ENCODE results near the gene PCDH12. TPM values are rescaled to one million over a fixed set of nuclear protein-coding genes. Genes with fewer than 3 reads are reported as not detected.

The PCDH12 gene
- total and polyA plus RNA-seq, 2 experiments from 2014 or later: 0.42 to 4.5 TPM

DNA sequence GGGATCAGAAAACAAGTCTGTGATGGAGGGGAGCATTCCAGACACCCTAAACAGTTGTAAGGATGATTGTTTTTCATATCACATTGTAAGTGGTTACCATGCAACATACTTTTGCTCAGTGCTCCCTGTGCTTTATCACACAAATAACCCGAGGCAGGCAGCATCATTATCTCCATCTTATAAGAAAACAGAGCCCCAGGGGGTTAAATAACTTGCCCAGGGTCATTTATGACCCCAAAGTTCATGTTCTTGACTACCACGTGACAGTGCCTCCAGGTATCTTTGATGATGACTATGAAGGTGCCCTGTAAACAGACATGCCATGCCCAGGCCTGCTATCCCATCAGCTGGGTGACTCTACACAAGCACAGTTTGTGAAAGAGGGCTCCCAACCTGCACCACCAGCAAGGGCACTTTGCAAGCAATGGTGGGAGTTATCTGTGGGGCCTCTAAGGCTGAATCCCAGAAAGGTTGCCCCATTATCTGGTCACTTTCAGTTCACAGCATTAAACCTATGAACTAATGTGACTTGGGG lies 45.3 kb upstream of the PCDH12 start:
- TF ChIP-seq, protein P1, sequence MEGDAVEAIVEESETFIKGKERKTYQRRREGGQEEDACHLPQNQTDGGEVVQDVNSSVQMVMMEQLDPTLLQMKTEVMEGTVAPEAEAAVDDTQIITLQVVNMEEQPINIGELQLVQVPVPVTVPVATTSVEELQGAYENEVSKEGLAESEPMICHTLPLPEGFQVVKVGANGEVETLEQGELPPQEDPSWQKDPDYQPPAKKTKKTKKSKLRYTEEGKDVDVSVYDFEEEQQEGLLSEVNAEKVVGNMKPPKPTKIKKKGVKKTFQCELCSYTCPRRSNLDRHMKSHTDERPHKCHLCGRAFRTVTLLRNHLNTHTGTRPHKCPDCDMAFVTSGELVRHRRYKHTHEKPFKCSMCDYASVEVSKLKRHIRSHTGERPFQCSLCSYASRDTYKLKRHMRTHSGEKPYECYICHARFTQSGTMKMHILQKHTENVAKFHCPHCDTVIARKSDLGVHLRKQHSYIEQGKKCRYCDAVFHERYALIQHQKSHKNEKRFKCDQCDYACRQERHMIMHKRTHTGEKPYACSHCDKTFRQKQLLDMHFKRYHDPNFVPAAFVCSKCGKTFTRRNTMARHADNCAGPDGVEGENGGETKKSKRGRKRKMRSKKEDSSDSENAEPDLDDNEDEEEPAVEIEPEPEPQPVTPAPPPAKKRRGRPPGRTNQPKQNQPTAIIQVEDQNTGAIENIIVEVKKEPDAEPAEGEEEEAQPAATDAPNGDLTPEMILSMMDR (IDR thresholded peaks at IDR 0.05; ENCODE audit: poor library complexity): no peak
- TF ChIP-seq EZH2phosphoT487 (IDR thresholded peaks at IDR 0.05; ENCODE audit: low read depth, severe bottlenecking, unreplicated experiment) (no peak), EZH2 (IDR thresholded peaks at IDR 0.05; ENCODE audit: borderline replicate concordance) (no peak)
- WGBS (ENCODE audit: low lambda C conversion rate, missing lambda C conversion rate): 53% methylated on average over 2 of the region's 2 CpGs
- Histone ChIP-seq H3K27ac (peak overlapping the region; percentile 60), H4K20me1 (ENCODE audit: insufficient read depth, poor library complexity, severe bottlenecking) (no peaks in the 10 kb centered on the region), H2AFZ (no peak overlapping the region), H3K27me3 (no peaks in the 10 kb centered on the region), H3K4me2 (peak overlapping the region; percentile 16), H3K4me3 (no peak overlapping the region), H3K9me2 (replicated peaks; ENCODE audit: insufficient read depth) (no peaks in the 10 kb centered on the region), H3K4me1 (ENCODE audit: insufficient read depth) (peaks cover 10% of the 10 kb centered on the region), H3K9me3 (ENCODE audit: low read depth) (no peaks in the 10 kb centered on the region), H3K36me3 (replicated peaks; ENCODE audit: insufficient read depth, low read depth) (no peaks in the 10 kb centered on the region), H3K79me2 (no peaks in the 10 kb centered on the region)
- no peak for DNase-seq (ENCODE audit: low spot score)

DNA sequence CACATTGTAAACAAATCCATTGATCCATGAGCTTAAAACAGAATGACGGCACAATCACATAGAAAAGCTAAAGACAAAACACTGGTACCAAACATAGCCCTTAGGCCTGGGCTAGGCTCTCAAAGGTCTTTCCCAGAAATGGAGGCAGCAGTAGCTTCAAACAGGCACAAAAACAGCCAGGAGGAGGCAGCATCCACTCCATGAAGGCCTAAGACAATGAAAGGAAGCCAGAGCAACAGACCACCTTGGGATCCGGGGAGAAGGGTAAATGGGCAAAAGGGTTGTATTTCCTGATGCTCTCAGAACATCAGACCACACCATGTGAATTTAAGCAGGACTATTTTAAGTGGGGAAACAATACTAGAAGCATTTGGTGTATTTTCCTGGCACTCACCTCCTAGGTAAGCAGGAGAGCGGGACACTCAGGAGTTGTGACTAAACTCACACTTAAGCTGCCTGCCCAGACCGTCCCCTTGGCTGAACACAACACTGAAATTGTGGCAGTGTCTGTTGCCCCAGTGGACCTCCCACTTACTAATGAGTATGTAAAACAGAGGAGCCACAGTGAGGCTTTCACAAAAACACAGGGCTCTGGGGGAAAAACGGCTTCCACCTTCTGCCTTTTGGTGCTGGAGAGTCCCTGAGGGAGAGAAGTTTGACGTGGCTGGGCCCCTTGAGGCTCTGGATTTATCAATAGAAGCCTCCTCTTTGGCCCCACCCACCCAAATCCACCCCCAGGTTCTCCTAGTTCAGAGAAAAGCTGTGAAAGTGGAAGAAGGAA lies 42.9 kb upstream of the PCDH12 start:
- Histone ChIP-seq H3K27ac (no peak overlapping the region), H3K27me3 (no peaks in the 10 kb centered on the region), H2AFZ (no peak overlapping the region), H4K20me1 (ENCODE audit: insufficient read depth, poor library complexity, severe bottlenecking) (no peaks in the 10 kb centered on the region), H3K4me3 (no peak overlapping the region), H3K4me1 (ENCODE audit: insufficient read depth) (peaks cover 10% of the 10 kb centered on the region), H3K9me3 (ENCODE audit: low read depth) (no peaks in the 10 kb centered on the region), H3K4me2 (no peak overlapping the region), H3K9me2 (replicated peaks; ENCODE audit: insufficient read depth) (no peaks in the 10 kb centered on the region), H3K36me3 (replicated peaks; ENCODE audit: insufficient read depth, low read depth) (no peaks in the 10 kb centered on the region), H3K79me2 (no peaks in the 10 kb centered on the region)
- TF ChIP-seq EZH2phosphoT487 (IDR thresholded peaks at IDR 0.05; ENCODE audit: low read depth, severe bottlenecking, unreplicated experiment): no peak
- TF ChIP-seq, protein P1 (IDR thresholded peaks at IDR 0.05; ENCODE audit: poor library complexity): peak; percentile 32
- TF ChIP-seq EZH2 (IDR thresholded peaks at IDR 0.05; ENCODE audit: borderline replicate concordance): no peak
- WGBS (ENCODE audit: low lambda C conversion rate, missing lambda C conversion rate): 84% methylated on average over 6 of the region's 6 CpGs
- DNase-seq (ENCODE audit: low spot score): no peak

DNA sequence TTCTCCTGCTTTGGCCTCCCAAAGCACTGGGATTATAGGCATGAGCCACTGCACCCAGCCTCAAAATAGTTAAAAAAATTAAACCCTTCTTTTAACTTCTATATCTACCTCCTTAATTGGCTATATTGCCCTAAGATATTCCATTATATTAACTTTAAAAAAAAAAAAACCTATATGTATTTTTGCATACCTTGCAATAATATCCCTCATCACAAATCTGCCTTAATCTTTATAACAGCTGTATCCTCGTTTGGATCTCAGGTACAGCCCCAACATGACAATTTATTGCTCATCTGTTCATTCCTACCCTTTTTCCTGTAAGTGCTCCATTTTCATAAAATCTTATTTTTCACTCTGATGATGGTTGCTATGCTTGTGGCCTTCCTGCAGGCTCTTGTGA lies 42.2 kb upstream of the PCDH12 start:
- Histone ChIP-seq H3K4me1 (ENCODE audit: insufficient read depth) (peaks cover 10% of the 10 kb centered on the region), H3K36me3 (replicated peaks; ENCODE audit: insufficient read depth, low read depth) (no peaks in the 10 kb centered on the region), H4K20me1 (ENCODE audit: insufficient read depth, poor library complexity, severe bottlenecking) (no peaks in the 10 kb centered on the region), H3K79me2 (no peaks in the 10 kb centered on the region), H3K4me2 (no peak overlapping the region), H3K27me3 (no peaks in the 10 kb centered on the region), H2AFZ (no peak overlapping the region), H3K27ac (no peak overlapping the region), H3K9me3 (ENCODE audit: low read depth) (no peaks in the 10 kb centered on the region), H3K9me2 (replicated peaks; ENCODE audit: insufficient read depth) (no peaks in the 10 kb centered on the region), H3K4me3 (no peak overlapping the region)
- no peak for DNase-seq (ENCODE audit: low spot score)
- 89% methylated on average over 1 of the region's 1 CpG for whole genome bisulfite sequencing (ENCODE audit: low lambda C conversion rate, missing lambda C conversion rate)
- TF ChIP-seq, protein P1 (IDR thresholded peaks at IDR 0.05; ENCODE audit: poor library complexity): no peak
- no peak for TF ChIP-seq EZH2 (IDR thresholded peaks at IDR 0.05; ENCODE audit: borderline replicate concordance)
- TF ChIP-seq EZH2phosphoT487 (IDR thresholded peaks at IDR 0.05; ENCODE audit: low read depth, severe bottlenecking, unreplicated experiment): no peak

All from hepatocyte (in vitro differentiated cells).